ENCODE data around the gene APH1A.

- TF ChIP-seq CTCF (IDR thresholded peaks at IDR 0.05) = no peak
- TF ChIP-seq POLR2A (IDR thresholded peaks at IDR 0.05) = peak; percentile 78
- peak; percentile 85 to 90 (median 86) for TF ChIP-seq POLR2AphosphoS5 (IDR thresholded peaks at IDR 0.05)
Measured at GRCh38 chr1:150234566-150235293, 34.1 kb downstream of the APH1A start.

All from breast epithelium (tissue), 3 donors.